Gastrocnemius medialis (tissue), 4 donors: ENCODE measurements around the gene SETD1A.

Experiments
- POLR2A ChIP-seq, 2 donors: fragments of 450-650 bp; IDR thresholded peaks; one replicate each; pipeline ENCODE4 v1.6.1; 2017; ENCODE audit warnings: antibody characterized with exemption in 2 of 2, mild to moderate bottlenecking in 2 of 2, moderate library complexity in 2 of 2
- TF ChIP-seq, protein P1 (sequence below), 5 experiments: fragments of 450-650 bp in 3 of 5; fragments of 200-600 bp in 2 of 5; sonication (generic) in 2 of 5; IDR thresholded peaks in 4 of 5; conservative IDR thresholded peaks in 1 of 5; 1 replicate in 4 of 5; 2 replicates in 1 of 5; pipeline ENCODE4 v1.5.1; 2016 to 2019; ENCODE audit warnings: antibody characterized with exemption in 5 of 5, mild to moderate bottlenecking in 3 of 5, moderate library complexity in 3 of 5

DNA sequence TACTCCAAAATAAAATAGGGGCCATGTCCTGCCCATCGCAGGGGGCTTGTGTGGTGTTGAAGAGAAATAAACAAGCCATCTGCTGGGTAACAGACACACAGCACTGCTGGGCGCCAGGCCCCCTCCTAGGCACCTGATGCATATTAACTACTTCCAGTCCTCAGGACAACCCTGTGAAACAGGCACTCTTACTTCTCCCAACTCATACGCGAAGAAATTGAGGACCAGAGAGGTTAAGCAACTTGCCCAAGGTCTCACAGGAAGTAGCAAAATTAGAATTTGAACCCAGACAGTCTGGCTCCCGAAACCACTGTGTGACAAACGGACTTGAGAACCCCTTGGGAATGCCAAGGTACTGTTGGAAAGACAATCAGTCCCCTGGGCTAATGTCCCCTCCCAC, 50.1 kb downstream of the SETD1A start:
- TF ChIP-seq, protein P1, sequence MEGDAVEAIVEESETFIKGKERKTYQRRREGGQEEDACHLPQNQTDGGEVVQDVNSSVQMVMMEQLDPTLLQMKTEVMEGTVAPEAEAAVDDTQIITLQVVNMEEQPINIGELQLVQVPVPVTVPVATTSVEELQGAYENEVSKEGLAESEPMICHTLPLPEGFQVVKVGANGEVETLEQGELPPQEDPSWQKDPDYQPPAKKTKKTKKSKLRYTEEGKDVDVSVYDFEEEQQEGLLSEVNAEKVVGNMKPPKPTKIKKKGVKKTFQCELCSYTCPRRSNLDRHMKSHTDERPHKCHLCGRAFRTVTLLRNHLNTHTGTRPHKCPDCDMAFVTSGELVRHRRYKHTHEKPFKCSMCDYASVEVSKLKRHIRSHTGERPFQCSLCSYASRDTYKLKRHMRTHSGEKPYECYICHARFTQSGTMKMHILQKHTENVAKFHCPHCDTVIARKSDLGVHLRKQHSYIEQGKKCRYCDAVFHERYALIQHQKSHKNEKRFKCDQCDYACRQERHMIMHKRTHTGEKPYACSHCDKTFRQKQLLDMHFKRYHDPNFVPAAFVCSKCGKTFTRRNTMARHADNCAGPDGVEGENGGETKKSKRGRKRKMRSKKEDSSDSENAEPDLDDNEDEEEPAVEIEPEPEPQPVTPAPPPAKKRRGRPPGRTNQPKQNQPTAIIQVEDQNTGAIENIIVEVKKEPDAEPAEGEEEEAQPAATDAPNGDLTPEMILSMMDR (IDR thresholded peaks at IDR 0.05 in 4 of 5, conservative IDR thresholded peaks at IDR 0.05 in 1 of 5) = no peak
- TF ChIP-seq POLR2A (IDR thresholded peaks at IDR 0.05) = no peak
